Fibroblast of the aortic adventitia (primary cell): ENCODE measurements around the gene APOF. TPM values are rescaled to one million over a fixed set of nuclear protein-coding genes. Genes with fewer than 3 reads are reported as not detected.

Experiments used
- DNase-seq: peaks from one replicate; pipeline ENCODE4 v3.0.0-alpha.2; 2010; ENCODE audit warnings: low read depth
- H3K4me3 ChIP-seq: 2 replicates; pipeline ENCODE4 v1.5.1; 2011; ENCODE audit warnings: low read depth, mild to moderate bottlenecking, control low read depth, low read length, moderate library complexity
- total RNA-seq: library from RNA; depleted of rRNA; stranded (reverse); fragments of >200 nt; gene quantifications from 2 replicates; pipeline ENCODE4 v1.2.3, GENCODE V29; 2012; ENCODE audit warnings: low replicate concordance
- TF ChIP-seq, protein P1 (sequence below): IDR thresholded peaks from 2 replicates; pipeline ENCODE4 v1.5.1; 2011; ENCODE audit warnings: mild to moderate bottlenecking, low read length, control low read depth, inconsistent platforms; ENCODE audit not compliant: insufficient read depth

The APOF gene
- total RNA-seq, 1 donor, result not detected

DNA sequence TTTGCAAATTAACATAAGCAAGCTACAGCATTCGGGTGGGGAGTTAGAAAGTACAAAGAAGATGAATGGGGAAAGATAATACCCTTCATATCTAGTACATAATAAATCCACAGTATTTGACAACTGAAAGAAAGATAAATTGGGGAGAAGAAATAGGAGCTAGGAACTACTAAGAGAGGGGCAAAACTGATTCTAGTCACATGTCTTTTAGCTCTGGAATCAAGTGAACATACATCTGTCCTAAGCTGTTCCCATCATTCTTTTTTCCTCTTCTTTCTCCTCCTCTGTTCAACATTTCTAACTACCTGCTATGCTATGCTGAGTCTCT is 15.3 kb upstream of the APOF start:
- no peak overlapping the region for H3K4me3 ChIP-seq
- no peak for DNase-seq
- TF ChIP-seq, protein P1, sequence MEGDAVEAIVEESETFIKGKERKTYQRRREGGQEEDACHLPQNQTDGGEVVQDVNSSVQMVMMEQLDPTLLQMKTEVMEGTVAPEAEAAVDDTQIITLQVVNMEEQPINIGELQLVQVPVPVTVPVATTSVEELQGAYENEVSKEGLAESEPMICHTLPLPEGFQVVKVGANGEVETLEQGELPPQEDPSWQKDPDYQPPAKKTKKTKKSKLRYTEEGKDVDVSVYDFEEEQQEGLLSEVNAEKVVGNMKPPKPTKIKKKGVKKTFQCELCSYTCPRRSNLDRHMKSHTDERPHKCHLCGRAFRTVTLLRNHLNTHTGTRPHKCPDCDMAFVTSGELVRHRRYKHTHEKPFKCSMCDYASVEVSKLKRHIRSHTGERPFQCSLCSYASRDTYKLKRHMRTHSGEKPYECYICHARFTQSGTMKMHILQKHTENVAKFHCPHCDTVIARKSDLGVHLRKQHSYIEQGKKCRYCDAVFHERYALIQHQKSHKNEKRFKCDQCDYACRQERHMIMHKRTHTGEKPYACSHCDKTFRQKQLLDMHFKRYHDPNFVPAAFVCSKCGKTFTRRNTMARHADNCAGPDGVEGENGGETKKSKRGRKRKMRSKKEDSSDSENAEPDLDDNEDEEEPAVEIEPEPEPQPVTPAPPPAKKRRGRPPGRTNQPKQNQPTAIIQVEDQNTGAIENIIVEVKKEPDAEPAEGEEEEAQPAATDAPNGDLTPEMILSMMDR, result no peak

DNA sequence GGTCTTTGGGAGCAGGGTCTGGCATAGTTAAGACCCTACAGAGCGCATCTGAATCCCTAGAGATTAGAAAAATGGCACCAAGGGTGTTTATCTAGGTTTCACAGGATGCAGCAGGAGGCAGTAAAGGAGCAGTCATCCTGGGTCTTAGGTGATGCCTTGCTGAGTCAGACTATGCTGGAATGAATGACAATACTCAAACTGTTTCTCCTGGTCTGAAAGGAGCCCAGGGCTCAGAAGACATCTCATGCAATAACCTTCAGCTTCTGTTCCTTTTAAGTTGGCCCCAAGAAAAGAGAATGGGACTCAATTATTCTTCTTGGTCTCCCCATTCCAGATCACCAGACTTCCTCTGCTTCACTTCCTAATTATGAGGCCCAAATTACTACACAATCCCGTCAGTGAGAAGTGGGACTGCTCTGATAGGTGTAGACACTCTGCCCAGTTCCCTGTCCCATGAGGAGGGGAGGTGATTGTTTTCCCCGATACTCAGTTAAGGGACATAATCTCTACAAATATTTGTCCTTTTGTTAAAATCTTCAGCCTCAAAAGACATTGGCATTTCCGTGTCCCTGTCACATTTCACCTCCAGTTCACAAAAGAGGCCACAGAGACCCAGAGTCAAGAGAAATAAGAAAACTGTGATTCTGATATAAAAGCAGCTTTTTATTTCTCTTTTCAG is 14.8 kb upstream of the APOF start:
- H3K4me3 ChIP-seq, result no peak overlapping the region
- peak; percentile 23 for DNase-seq

DNA sequence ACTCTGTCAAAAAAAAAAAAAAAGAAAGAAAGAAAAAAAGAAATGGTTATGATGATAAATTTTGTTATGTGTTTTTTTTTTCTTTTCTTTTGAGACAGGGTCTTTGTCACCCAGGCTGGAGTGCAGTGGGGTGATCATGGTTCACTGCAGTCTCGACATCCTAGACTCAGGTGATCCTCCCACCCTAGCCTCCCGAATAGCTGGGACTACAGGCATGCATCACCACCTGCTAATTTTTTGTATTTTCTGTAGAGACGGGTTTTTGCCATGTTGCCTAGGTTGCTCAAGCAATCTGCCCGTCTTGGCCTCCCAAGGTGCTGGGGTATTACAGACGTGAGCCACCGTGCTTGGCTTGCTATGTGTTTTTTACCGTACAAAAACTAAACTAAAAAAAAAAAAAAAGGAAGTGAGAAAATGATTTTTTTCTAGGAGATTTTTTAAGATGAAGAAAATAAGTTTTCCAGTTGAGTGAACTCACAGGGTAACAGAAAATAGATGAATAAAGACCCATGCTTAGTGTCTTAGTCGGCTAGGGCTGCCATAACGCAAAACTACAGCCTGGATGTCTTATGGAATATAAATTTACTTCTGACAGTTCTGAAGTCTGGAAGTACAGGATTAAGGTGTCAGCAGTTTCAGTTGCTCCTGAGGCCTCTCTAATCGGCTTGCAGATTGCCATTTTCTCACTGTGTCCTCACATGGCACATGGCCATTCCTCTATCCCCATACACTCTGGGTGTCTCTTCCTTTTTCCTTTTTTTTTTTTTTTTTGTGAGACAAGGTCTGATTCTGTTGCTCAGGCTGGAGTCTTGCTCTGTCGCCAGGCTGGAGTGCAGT is 13.2 kb upstream of the APOF start:
- H3K4me3 ChIP-seq, result no peak overlapping the region
- no peak for DNase-seq
- TF ChIP-seq, protein P1, result no peak

More for the DNA sequence above, 14.8 kb upstream of the APOF start:
- TF ChIP-seq, protein P1, result no peak

DNA sequence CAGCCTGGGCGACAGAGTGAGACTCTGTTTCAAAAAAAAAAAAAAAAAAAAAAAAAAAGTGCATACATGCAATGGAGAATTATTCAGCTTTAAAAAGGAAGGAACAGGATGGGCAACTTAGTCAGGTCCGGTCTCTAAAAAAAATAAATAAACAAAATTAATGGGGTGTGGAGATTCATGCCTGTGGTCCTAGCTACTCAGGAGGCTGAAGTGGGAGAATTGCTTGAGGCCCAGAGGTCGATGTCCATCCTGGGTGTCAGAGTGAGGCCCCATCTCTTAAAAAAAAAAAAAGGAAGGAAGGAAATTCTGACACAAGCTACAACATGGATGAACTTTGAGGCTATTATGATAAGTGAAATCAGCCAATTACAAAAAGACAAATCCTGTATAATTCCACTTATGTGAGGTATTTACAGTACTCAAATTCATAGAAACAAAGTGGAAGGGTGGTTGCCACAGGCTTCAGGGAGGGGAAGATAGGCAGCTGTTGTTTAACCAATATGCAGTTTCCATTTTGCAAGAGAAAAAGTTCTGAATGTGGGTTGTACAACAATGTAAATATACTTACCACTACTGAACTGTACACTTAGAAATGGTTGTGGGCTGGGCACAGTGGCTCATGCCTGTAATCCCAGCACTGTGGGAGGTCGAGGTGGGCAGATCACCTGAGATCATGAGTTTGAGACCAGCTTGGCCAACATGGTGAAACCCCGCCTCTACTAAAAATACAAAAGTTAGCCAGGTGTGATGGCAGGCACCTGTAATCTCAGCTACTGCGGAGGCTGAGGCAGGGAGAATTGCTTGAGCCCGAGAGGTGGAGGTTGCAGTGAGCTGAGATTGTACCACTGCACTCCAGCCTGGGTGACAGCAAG is 12.3 kb upstream of the APOF start:
- TF ChIP-seq, protein P1, result no peak
- DNase-seq, result no peak
- no peak overlapping the region for H3K4me3 ChIP-seq

DNA sequence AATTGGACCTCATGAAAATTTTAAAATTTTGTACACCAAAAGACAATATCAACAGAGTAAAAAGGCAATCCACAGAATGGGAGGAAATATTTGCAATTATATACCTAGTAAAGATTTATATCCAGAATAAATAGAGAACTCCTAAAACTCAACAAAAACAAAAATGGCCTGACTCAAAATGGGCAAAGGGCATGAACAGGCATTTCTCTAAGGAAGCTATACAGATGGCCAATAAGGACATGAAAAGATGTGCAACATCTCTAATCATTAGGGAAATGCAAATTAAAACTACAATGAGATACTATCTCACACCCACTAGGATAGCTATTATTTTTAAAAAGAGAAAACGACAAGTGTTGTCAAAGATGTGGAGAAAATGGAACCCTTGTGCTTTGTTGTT is 10.9 kb upstream of the APOF start:
- no peak overlapping the region for H3K4me3 ChIP-seq
- DNase-seq, result no peak
- TF ChIP-seq, protein P1, result no peak

DNA sequence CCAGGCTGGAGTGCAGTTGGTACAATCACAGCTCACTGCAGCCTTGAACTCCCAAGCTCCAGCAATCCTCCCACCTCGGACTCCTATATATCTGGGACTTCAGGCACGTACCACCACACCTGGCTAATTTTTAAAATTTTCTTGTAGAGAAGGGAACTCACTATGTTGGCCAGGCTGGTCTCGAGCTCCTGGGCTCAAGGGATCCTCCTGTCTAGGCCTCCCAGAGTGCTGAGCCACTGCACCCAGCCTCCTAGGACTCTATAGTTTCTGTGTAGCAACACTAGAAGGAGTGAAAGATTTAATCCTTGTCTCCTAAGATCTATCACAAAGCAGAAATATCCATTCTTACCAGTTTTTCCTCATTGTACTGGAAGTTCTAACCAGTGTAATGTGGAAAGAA is 4.3 kb upstream of the APOF start:
- no peak for DNase-seq
- H3K4me3 ChIP-seq, result no peak overlapping the region
- TF ChIP-seq, protein P1, result no peak
